Endometrial microvascular endothelial cells (primary cell): ENCODE results near the gene ATPAF2. TPM values are rescaled to one million over a fixed set of nuclear protein-coding genes. Genes with fewer than 3 reads are reported as not detected.

Experiments used
- in situ Hi-C: cut with HindIII; loops from 2 replicates; pipeline ENCODE4 v1.10.0; 2017; ENCODE audit warnings: low sequenced_read_pairs, low pct_unique_long_range_greater_than_20kb; ENCODE audit errors: inconsistent ontology term
- total RNA-seq: library from RNA; depleted of rRNA; stranded (reverse); fragments of >200 nt; gene quantifications from one replicate; pipeline ENCODE4 v1.2.3, GENCODE V29; 2015; ENCODE audit errors: inconsistent ontology term

ATPAF2 gene
- 13.1 TPM for total RNA-seq

DNA sequence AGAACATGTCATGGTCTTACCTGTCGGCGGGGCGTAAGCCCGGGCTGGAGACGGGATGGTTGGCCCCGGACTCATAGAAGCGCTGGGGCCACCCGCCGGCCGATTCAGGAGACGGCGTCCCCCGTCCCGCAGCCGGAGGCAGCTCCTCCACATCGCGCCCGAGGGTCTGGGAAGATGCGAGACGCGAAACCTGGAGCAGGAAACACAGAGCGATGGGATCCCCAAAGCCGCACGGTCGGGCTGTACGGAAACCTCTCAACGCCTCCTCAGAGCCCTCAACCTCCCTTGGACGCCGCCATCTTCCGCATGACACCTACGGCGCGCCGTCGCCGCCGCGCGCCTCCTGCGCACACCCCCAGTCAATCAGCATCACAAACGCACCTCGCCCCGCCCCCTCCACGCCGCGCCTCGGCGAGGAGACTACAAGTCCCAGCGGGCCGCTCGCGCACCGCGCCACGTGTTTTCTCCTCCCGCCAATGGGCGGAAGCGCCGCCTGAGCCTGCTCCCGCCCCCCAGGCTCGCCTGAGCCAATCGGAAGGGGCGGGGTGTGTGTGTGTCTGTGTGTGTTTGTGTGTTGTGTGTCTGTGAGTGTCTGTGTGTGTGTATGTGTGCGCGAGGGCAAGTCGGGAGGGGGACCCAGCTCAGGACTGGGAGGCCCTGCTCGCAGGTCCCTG lies at the start of gene ATPAF2, which contains the start of gene GID4:
TSS of gene ATPAF2 (minus strand) at position 308 of the 674 bp plus-strand sequence. CDS start at position 153, 155 bp downstream.
TSS of gene GID4 (plus strand) at position 548 of the 674 bp plus-strand sequence. CDS start at position 605, 57 bp downstream.
- in situ Hi-C loops: loop anchor here (25.0 kb wide), 1 partner anchor 152 kb away; no protein-coding TSS in a partner anchor

DNA sequence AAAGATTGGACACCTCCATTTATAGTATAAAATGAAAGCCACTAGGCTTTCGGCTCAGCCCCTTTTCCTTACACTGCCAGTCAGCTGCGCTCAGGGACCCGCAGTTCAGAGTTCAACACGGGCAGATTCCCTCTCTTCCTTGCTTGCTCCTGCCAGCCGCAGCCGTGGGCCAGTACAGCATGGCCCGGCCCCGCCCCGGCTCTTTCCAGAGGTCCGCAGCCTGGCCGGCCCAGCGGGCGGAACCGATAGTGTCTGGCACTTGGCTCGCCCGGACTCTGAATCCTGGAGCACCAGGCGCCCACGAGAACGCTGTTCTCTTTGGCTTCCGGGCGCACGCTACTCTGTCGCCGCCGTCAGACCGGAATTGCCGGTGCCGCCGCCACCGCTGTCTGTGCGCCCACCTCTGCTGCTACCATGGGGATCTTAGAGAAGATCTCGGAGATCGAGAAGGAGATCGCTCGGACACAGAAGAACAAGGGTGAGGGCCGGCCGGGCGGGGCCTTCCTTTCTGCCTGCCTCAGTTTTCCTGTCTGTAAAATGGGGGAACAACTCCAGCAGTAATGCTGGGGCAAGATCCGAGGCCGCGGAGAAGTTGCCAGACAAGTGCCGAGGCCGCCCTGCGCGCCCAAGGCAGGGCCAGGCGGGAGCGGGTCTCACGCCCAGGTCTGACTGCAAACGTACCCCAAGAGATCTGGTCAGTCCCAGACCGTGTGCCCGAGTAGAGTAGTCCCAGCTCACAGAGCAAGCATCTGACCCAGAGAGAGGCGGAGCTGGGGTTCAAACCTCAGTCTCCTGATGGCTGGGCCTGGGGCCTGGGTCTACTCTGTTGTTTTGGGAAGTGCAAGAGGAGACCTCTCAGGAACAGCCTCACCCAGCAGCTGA lies 48.9 kb upstream of the ATPAF2 start, which contains the start of gene DRG2:
TSS of gene DRG2 (plus strand) at position 339 of the 882 bp plus-strand sequence. CDS start at position 415, 76 bp downstream.
- in situ Hi-C loops: no loop called here

DNA sequence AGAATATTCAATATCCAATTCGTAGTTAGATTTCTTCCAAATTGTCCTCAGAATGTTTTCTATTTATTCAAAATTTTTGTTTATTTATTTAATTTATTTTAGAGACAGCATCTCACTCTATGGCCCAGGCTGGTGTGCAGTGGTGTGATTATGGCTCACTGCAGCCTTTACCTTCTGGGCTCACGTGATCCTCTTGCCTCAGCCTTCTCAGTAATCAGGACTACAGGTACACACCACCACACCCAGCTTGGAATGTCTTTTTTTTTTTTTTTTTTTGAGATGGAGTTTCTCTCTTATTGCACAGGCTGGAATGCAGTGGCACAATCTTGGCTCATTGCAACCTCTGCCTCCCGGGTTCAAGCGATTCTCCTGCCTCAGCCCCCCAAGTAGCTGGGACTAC lies 45.3 kb upstream of the ATPAF2 start:
- in situ Hi-C loops: no loop called here

DNA sequence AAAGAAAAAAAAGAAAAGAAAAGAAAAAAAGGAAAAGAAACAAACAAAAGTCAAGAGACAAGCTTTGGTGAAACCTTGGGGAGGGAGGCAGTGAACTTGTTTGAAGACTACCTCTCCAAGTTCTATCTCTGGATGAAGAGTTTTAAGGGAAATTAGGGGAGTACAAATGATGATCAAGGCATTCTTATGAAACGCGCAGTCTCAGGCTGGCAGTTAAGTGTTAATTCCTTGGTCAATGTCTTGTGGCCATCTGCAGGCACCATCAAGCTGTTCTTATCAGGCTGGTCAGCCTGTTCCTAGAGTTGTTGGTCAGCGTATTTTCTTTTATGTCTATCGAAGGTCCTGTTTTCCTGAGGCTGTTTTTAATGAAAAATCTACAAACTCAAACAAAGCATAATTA lies 40.6 kb upstream of the ATPAF2 start:
- in situ Hi-C loops: no loop called here

DNA sequence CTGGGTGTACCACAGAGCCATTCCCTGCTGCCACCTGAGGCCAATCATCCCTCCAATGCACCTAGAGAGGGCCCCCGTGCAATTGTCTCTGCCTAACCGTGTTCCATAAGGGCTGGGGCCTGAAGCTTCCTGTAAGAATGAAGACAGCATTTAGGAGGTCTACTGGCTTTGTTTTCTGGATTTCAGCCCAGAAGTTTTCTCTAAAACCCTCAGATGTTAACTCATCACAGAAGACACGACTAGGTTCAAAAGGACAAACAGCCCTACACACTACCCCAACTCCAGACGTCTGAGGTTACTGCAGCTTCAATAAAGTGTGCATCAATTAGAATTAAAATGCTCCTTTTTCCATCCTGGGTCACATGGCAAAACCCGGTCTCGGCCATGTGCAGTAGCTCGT lies 38.0 kb upstream of the ATPAF2 start:
- in situ Hi-C loops: no loop called here

DNA sequence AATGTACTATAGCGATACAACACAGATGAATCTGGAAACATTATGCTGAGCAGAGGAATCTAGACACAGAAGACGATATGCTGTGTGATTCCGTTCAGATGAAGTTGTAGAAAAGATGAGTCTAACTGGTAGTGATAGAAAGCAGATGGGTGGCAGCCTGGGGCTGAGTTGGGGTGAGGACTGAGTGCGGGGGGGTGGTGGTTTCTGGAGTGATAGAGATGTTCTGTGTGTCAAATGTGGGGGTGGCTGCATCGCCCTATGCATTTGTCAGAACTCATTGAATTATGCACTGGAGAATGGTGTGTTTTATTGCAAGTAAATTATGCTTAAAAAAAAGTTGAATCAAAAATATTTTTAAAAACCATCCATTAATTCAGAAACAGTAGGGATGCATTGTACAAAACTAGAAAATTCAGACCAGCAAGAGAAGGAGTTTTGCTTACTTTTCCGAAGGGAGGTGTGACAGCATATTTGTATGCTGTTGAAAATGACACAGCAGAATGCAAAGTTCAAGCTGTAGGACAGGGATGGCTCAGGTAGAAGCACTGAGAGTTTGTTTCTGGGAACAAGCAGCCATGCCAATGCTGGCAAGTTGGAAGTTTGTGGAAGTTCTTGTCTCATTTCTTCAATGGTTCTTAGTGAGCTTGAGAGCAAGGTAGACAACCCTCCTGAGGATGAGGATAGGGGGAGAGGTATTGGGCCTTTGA lies 35.8 kb upstream of the ATPAF2 start:
- in situ Hi-C loops: no loop called here

DNA sequence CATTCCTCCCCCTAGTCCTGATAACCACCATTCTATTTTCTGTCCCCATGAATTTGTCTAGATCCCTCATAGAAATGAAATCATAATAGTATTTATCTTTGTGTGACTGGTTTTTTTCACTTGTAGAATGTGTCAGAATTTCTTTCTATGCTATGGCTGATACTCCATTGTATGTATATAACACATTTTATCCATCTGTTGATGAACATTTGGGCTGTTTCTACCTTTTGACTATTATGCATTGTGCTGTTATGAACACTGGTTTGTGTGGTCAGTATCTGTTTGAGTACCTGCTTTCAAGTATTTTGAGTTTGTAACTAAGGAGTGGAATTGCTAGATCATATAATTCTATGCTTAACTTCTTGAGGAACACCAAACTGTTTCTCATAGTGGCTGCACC lies 32.8 kb upstream of the ATPAF2 start:
- in situ Hi-C loops: no loop called here

DNA sequence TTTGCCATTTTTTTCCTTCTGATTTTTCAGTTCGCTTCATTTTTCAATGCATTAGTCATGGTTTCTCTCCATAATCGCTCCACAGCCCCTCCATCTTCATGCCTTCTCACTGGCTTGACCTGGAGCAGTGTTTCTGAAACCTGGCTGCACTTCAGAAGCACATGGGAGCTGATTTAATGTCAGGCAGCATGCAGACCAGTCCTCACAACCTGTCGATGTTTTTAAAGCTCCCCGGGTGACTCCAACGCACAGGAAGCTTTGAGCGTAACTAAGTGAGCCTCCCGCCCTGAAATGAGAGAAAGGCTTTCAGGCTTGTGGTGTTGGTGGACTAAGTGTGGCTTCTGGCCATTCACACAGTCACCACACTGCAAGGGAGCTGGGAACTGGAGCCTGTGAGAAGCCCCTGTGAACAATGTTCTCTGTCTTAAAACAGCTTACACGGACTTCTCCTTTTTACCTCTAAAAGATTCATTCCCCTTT lies 31.9 kb upstream of the ATPAF2 start:
- in situ Hi-C loops: no loop called here

DNA sequence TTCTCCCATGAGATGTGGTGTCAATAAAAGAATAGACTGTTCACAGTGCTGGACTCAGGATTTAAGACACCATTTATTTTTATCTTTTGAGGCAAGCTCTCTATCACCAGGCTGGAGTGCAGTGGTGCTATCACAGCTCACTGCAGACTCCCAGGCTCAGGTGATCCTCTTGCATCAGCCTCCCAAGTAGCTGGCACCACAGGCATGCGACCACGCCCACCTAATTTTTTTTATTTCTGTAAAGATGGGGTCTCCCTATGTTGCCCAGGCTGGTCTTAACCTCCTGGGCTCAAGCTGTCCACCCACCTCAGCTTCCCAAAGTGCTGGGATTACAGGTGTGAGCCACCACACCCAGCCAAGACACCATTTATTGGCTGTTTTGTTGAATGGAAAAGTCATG lies 30.1 kb upstream of the ATPAF2 start:
- in situ Hi-C loops: no loop called here

DNA sequence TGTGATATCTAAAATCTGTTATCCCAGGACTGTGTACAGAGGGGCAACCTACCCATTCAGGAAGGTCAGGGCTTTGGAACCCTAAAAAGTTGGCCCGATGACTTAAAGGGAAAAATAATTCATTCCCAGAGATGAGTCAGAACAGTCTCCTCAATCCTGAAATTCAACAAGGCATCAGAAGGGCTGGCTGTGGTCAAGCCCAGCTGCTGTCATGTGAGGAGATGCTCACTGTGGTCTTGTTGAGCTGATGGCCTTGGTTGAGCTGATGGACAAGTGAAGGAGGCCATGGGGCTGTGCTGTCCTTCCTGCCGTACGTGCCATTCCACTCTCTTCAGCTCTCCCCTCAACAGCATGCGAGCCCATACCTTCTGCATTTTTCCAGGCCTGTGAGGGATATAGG lies 27.9 kb upstream of the ATPAF2 start:
- in situ Hi-C loops: no loop called here

DNA sequence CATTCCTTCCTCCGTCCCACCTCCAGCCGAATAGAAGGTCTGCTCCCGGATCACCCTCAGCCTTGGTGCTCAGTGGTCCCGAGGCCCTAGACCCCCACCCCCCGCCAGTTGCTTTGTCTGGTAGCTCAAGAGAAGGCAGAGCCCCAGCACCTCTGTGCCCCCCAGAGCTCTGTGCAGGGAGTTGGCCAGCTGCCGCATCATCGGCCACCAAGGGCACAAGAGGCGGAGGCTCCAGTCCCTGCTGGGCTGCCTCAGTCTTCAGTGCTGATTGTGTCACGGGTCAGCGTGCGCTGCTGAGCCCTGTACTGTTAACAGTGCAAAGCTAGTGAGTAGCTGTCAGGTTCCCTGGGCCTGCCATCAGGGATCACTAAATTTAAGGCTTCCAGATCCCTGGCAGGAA lies 26.6 kb upstream of the ATPAF2 start:
- in situ Hi-C loops: no loop called here

DNA sequence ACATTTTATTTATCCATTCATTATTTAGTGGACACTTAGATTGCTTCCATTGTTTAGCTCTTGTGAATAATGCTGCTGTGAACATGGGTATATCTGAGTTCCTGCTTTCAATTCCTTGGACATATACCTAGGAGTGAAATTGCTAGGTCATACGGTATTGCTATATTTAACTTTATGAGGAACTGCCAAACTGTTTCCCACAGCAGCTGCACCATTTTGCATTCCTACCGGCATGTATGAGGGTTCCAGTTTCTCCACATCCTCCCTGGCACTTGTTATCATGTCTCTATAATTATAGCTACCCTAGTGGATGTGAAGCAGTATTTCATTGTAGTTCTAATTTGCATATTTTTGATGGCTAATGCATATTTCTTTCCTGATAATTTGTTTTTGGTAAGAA lies 25.1 kb upstream of the ATPAF2 start:
- in situ Hi-C loops: no loop called here

DNA sequence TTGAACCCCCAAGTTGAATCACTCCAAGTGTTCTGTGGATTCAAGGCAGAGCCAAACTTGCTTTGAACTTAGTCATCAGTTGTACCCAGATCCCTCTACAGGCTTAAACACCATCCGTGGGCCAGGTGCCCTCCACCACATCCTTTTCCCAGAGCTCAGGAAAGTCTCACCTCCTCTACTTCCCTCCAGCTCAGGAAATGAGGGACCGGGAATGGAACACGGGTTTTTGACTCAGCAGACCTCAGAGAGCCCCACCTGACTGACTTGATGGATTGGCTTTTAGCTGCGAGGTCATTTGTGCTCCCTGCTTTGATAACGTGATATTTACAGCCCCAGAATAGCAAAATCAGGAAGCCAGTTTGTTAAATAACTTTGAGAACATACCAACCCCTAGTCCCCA lies 20.3 kb upstream of the ATPAF2 start:
- in situ Hi-C loops: no loop called here

DNA sequence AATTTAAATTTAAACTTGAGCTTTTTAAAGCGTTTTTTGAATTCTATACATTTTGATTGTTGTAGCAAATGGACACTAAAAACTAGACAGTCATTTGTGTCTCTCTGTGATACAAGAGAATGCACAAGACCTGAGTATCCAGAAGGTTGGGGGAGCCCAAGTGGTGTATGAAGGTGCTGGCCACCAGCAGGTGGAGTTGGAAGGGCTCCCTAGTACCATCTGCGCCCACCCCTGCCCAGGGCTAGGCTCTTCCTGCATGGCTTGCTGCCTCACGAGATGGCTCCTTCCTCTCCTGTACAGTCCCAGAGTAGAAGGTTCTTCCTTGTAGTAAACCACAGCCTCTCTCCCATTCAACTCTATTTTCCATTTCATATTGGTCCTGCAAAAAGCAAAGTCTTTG lies 17.2 kb upstream of the ATPAF2 start:
- in situ Hi-C loops: no loop called here

DNA sequence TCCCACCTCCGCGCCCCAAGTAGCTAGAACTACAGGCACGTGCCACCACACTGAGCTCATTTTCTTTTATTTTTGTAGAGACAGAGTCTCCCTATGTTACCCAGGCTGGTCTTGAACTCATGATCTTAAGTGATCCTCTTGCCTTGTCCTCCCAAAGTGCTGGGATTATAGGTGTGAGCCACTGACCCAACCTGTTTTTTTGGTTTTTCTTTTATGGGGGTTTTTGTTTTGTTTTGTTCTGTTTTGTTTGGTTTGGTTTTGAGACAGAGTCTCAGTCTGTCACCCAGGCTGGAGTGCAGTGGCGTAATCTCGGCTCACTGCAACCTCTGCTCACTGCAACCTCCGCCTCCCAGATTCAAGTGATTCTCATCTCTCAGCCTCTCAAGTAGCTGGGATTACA lies 16.6 kb upstream of the ATPAF2 start:
- in situ Hi-C loops: no loop called here

DNA sequence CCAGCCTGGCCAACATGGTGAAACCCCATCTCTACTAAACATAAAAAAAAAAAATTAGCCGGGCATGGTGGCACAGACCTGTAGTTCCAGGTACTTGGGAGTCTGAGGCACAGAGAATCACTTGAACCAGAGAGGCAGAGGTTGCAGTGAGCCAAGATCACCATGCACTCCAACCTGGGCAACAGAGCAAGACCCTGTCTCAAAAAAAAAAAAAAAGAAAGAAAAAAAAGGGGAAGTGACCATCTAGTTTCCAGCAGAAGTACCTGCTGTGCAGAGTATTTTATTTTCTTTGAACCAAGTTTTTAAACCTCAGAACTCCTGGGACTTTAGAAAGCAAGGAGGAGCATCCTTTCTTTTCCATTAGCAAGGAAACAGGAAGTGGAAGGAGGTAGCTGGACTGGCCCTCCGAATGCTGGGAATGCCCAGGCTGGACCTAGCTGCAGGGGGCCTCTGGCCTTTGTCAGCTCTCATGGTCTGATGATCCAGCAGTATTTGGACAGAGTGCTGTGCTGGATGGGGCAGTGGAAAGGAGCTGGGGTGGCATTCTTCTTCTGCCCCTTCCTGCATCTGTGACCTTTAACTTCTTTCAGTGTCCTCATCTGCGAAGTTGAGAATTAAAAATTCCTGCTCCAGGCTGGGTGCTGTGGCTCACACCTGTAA lies 6.9 kb upstream of the ATPAF2 start:
- in situ Hi-C loops: loop anchor here (25.0 kb wide), 1 partner anchor 159 kb away; no protein-coding TSS in a partner anchor

DNA sequence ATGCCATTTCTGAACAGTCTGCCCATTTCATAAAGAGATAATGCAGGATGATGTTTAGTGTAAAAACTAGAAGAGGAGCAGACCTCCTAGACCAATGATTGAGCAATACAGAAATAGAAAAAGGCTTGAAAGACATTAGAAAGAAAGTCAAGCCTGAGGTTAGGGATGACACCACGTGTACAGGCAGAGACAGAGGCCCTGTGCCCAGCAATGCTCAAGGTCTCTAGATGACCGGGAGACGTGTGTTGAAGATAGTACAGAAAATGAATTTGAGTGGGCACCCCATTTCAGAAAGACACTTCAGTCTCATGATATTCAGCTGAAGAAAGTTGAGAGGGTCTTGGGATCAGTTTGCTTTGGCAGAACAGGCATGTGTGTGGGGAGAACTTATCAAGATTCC lies 5.6 kb upstream of the ATPAF2 start:
- in situ Hi-C loops: loop anchor here (25.0 kb wide), 1 partner anchor 157 kb away; no protein-coding TSS in a partner anchor

DNA sequence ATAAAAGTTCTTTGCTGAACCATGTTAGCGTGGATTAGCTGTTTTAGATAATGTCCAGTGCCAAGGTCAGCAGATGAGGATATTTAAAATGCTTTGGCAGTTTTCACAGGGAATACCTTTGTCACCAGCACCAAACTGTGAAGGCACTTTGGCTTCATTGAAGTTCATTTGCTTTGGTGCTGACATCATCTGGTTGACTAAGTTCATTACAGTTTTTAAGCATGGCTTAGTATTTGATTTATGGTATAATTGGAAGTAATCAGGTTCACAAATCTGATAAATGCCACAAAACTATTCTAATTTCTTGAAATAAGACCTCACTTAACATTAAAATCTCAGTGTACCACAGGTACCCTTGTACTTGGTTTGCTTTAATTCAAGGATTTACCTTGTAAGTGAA lies 4.5 kb upstream of the ATPAF2 start:
- in situ Hi-C loops: loop anchor here (25.0 kb wide), 1 partner anchor 156 kb away; no protein-coding TSS in a partner anchor
